Measurements from ENCODE around the gene CENPF. TPM values are rescaled to one million over a fixed set of nuclear protein-coding genes. Genes with fewer than 3 reads are reported as not detected.

CENPF gene
- total RNA-seq, 4 donors from 2014 or later, result 0.25 to 1.9 (median 0.92) TPM

DNA sequence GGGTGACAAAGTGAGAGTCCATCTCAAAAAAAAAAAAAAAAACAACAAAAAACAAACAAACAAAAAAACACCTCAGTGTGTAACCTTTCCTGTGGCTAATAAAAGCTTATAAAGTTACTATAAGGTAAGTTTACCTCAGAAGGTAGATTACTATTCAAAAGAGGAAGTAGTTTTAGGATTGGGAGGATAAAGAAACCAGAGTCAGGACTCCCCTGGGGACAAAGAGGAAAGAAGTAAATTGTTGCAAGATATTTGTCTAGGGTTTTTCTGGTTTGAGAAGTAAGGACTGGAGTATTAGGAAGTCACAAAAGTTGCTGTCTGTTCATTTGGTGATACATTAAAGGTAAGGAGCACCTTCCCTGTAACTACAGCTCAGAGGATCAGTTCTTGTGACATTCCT, 23.8 kb upstream of the CENPF start:
- Histone ChIP-seq H3K27ac (no peak overlapping the region), H3K9me3 (peaks cover 0 to 6% (median 0%) of the 10 kb centered on the region in 3 donors), H3K36me3 (no peaks in the 10 kb centered on the region), H3K4me1 (peaks cover 10 to 21% of the 10 kb centered on the region in 2 donors), H3K27me3 (no peaks in the 10 kb centered on the region), H3K4me3 (no peak overlapping the region)
- in situ Hi-C loops (cut with MboI; ENCODE audit: low sequenced_read_pairs in 4 of 4), result loop anchor here (25.0 kb wide), 1 partner anchor 367 kb away; no protein-coding TSS in a partner anchor
- DNase-seq, result no peak
- intact Hi-C loops (cut with DNase I; ENCODE audit: low total_unique reads), result no loop called here
- ATAC-seq, result no peak
- TF ChIP-seq CTCF (IDR thresholded peaks at IDR 0.05 in 4 of 5, conservative IDR thresholded peaks at IDR 0.05 in 1 of 5) (no peak), POLR2A (IDR thresholded peaks at IDR 0.05) (no peak)

DNA sequence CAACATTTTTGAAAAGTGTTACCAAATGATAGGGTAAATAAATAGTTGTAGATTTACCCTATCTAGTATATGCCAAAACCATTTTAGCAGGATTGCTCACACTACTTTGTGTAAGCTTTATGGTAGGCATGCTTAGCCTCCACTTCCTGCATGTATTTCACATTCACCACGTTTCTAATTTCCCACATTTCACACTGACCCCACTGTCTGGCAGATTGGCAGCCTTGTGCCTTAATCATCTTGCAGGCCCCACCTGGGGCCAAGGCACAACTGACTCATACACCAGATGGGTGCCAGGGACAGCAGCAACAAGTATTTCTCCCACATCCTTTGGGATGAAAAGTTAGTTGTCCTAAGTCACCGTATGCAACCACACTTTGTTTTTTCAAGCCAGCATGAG, 21.2 kb upstream of the CENPF start:
- intact Hi-C loops (cut with DNase I; ENCODE audit: low total_unique reads), result loop anchor here (2.0 to 10.0 kb wide), 2 partner anchors 31 to 587 kb away; partner anchors contain the start of gene PTPN14
- Histone ChIP-seq H3K4me1 (peaks cover 11 to 16% of the 10 kb centered on the region in 2 donors), H3K27me3 (no peaks in the 10 kb centered on the region), H3K36me3 (no peaks in the 10 kb centered on the region), H3K4me3 (no peak overlapping the region), H3K9me3 (no peaks in the 10 kb centered on the region), H3K27ac (peak overlapping the region; percentile 2 to 56 (median 41))
- peak; percentile 54 to 61 for DNase-seq
- in situ Hi-C loops (cut with MboI; ENCODE audit: low sequenced_read_pairs in 4 of 4), result loop anchor here (10.0 to 25.0 kb wide), 2 partner anchors 247 to 369 kb away; no protein-coding TSS in a partner anchor
- ATAC-seq, result peak; percentile 77 to 87
- TF ChIP-seq CTCF (IDR thresholded peaks at IDR 0.05 in 4 of 5, conservative IDR thresholded peaks at IDR 0.05 in 1 of 5), result no peak
- no peak for TF ChIP-seq POLR2A (IDR thresholded peaks at IDR 0.05)

DNA sequence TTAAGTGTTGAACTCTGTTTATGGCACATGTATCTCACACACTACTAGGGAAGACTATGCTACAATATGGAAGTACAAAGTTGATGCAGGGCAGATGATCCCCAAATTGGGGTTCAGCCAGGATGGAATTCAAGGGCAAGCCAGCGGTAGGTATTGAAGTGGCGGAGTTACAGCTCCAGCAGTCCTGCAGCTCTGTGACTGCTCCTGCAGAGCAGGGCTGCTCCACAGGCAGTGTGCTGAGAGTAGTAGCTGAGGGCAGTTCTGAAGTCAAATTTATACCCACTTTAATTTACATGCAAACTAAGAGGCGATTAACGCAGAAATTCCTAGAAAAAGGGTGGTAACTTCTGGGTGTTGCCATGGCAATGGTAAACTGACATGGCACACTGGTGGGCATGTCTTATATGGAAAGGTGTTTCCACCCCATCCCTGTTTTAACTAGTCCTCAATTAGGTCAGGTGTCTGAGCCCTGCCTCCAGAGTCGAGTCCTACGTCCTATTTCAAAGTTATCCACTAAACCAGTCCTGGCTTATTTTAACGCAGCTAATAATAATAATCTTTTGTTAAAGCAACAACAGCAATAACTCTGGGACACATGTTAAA, 20.6 kb upstream of the CENPF start:
- H3K9me3 ChIP-seq, result no peaks in the 10 kb centered on the region
- TF ChIP-seq POLR2A (IDR thresholded peaks at IDR 0.05), result no peak
- TF ChIP-seq CTCF (IDR thresholded peaks at IDR 0.05 in 4 of 5, conservative IDR thresholded peaks at IDR 0.05 in 1 of 5), result no peak
- no peak for DNase-seq
- peak; percentile 8 to 30 for ATAC-seq
- in situ Hi-C loops (cut with MboI; ENCODE audit: low sequenced_read_pairs in 4 of 4), result loop anchor here (10.0 to 25.0 kb wide), 2 partner anchors 248 to 370 kb away; no protein-coding TSS in a partner anchor
- peak overlapping the region in 3 of 4 donors; percentile 30 to 56 (median 52) for H3K27ac ChIP-seq
- no peaks in the 10 kb centered on the region for H3K36me3 ChIP-seq
- intact Hi-C loops (cut with DNase I; ENCODE audit: low total_unique reads), result loop anchor here (2.0 to 10.0 kb wide), 2 partner anchors 32 to 588 kb away; partner anchors contain the start of gene PTPN14
- H3K27me3 ChIP-seq, result no peaks in the 10 kb centered on the region
- H3K4me1 ChIP-seq, result peaks cover 11 to 16% of the 10 kb centered on the region in 2 donors
- H3K4me3 ChIP-seq, result no peak overlapping the region

GRCh38 chr1:214583113-214583512, 19.9 kb upstream of the CENPF start:
- in situ Hi-C loops (cut with MboI; ENCODE audit: low sequenced_read_pairs in 4 of 4), result loop anchor here (10.0 to 25.0 kb wide), 2 partner anchors 248 to 371 kb away; no protein-coding TSS in a partner anchor
- no peak overlapping the region for H3K27ac ChIP-seq

More at GRCh38 chr1:214583113-214583512, 19.9 kb upstream of the CENPF start:
- peaks cover 11 to 16% of the 10 kb centered on the region in 2 donors for H3K4me1 ChIP-seq
- TF ChIP-seq POLR2A (IDR thresholded peaks at IDR 0.05) (no peak), CTCF (IDR thresholded peaks at IDR 0.05 in 4 of 5, conservative IDR thresholded peaks at IDR 0.05 in 1 of 5) (no peak)
- no peak for ATAC-seq
- H3K36me3 ChIP-seq, result no peaks in the 10 kb centered on the region
- H3K4me3 ChIP-seq, result no peak overlapping the region
- intact Hi-C loops (cut with DNase I; ENCODE audit: low total_unique reads), result loop anchor here (2.0 to 10.0 kb wide), 2 partner anchors 32 to 588 kb away; partner anchors contain the start of gene PTPN14
- H3K9me3 ChIP-seq, result no peaks in the 10 kb centered on the region
- DNase-seq, result no peak
- no peaks in the 10 kb centered on the region for H3K27me3 ChIP-seq
